Activated naive CD8-positive, alpha-beta T cell (primary cell): ENCODE measurements around the gene ADAMTS5.

ENCODE experiments used
- H3K27ac Mint-ChIP-seq: one replicate; pipeline ENCODE4 v1.8.0; 2021; ENCODE audit warnings: mixed read lengths
- H3K27me3 Mint-ChIP-seq: one replicate; pipeline ENCODE4 v1.8.0; 2021; ENCODE audit warnings: mixed read lengths
- H3K36me3 Mint-ChIP-seq: one replicate; pipeline ENCODE4 v1.8.0; 2021; ENCODE audit warnings: mixed read lengths
- H3K4me1 Mint-ChIP-seq: one replicate; pipeline ENCODE4 v1.8.0; 2021; ENCODE audit warnings: low read depth, mixed read lengths
- H3K4me3 Mint-ChIP-seq: one replicate; pipeline ENCODE4 v1.8.0; 2021; ENCODE audit warnings: mild to moderate bottlenecking, mixed read lengths
- H3K9me3 Mint-ChIP-seq: one replicate; pipeline ENCODE4 v1.8.0; 2021; ENCODE audit warnings: low read depth, mixed read lengths

ADAMTS5 gene

DNA sequence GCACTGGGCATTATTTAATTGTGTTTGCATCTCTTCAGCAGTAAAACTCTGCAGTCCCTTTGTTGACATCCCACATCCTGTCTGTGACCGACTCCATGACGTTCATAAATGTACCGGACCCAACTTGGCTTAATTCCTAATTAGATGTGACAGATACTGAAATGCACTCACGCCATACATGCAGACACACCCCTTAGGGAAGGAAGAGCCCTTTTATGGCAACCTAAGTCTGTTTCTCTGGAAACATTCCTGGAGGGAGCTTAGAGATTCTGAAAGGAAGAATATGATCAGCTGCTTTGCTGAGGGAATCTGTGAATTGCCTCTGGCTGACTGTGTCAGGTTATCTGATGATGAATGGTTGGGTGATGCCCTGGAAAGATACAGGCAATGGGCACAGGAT is 33.4 kb downstream of the ADAMTS5 start:
- H3K9me3 Mint-ChIP-seq, result no peaks in the 10 kb centered on the region
- H3K4me1 Mint-ChIP-seq, result no peaks in the 10 kb centered on the region
- H3K4me3 Mint-ChIP-seq, result no peak overlapping the region
- H3K27me3 Mint-ChIP-seq, result peaks cover 2% of the 10 kb centered on the region
- H3K27ac Mint-ChIP-seq, result no peak overlapping the region
- H3K36me3 Mint-ChIP-seq, result no peaks in the 10 kb centered on the region

DNA sequence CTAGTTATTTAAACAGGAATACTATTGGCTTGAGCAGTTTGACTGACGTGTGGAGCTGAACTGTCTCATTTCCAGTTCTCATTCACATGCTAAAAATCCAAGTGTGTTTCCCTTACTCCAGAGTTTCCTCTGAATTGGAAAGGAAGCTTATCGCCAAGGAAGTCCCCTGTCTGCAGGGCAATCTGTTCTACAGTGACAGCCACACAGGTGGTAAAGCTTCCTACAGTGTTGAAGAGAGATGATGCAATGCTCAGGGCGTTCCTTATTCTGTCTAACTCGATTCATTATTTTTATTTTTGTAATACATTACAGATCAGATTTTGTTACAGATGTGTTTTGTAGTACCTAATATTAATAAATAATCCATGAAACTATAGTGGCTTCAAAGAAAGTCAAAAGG is 41.3 kb downstream of the ADAMTS5 start:
- H3K9me3 Mint-ChIP-seq, result no peaks in the 10 kb centered on the region
- no peaks in the 10 kb centered on the region for H3K4me1 Mint-ChIP-seq
- no peaks in the 10 kb centered on the region for H3K27me3 Mint-ChIP-seq
- no peaks in the 10 kb centered on the region for H3K36me3 Mint-ChIP-seq
- no peak overlapping the region for H3K27ac Mint-ChIP-seq
- H3K4me3 Mint-ChIP-seq, result no peak overlapping the region

DNA sequence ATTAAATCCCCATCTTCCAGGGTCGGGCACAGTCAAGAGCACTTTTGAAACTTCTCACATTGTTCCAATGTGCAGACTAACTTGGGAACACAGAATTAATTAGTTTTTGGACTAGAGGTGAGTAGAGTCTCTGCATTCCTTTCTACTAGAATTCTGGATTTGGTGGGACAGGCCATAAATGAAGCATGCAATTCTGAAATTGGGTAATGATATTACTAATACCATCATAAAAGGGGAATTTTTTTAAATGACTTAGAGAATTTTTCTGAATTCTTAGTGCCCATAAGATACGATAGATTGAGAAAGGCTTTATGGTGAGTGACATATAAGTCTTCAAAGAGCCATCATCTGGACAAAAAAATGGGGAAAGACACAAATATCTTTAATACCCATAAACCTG is 41.8 kb downstream of the ADAMTS5 start:
- Mint-ChIP-seq H3K4me1 (no peaks in the 10 kb centered on the region), H3K4me3 (no peak overlapping the region), H3K9me3 (no peaks in the 10 kb centered on the region), H3K36me3 (no peaks in the 10 kb centered on the region), H3K27ac (no peak overlapping the region), H3K27me3 (no peaks in the 10 kb centered on the region)

DNA sequence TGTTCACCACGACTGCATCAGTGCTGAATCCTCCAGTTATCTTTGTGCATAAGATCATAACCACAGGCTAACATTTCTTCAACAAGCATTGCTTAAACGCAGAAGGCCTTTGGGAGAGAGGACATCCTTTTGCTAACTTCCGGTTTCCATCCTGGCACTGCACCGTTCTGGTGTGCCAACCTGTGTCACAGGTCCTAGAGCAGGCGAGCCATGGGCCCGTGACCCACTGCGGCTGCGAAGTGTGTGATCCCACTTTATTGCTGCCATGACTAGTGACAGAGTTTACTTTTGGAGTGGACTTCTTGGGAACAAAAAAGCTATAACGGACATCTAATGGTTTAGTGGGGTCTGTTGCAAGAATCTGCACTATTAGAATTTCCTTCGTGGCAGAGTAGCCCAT is 42.9 kb downstream of the ADAMTS5 start:
- Mint-ChIP-seq H3K4me1 (no peaks in the 10 kb centered on the region), H3K9me3 (no peaks in the 10 kb centered on the region), H3K27ac (no peak overlapping the region)

DNA sequence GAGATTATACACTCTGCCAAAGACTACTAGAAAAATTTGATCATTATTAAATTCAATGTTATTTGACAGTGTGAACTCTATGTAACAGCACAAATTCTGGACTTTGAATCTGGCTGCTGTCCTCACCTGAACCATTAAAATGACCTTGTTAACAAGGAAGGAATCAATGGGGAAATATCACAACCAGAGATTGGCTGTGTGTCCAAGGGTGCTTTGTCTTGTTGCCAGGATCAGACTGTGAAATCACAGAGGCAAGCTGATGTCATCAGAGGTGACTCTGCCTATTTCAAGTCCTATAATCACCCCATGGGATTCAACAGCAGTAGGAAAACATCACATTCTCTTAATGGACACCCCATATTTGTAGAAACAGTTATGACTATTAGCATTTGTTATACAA is 46.8 kb downstream of the ADAMTS5 start:
- Mint-ChIP-seq H3K9me3 (no peaks in the 10 kb centered on the region), H3K27ac (no peak overlapping the region), H3K4me1 (no peaks in the 10 kb centered on the region), H3K27me3 (no peaks in the 10 kb centered on the region), H3K36me3 (no peaks in the 10 kb centered on the region), H3K4me3 (no peak overlapping the region)

More for the DNA sequence above, 42.9 kb downstream of the ADAMTS5 start:
- Mint-ChIP-seq H3K27me3 (no peaks in the 10 kb centered on the region), H3K4me3 (no peak overlapping the region), H3K36me3 (no peaks in the 10 kb centered on the region)

DNA sequence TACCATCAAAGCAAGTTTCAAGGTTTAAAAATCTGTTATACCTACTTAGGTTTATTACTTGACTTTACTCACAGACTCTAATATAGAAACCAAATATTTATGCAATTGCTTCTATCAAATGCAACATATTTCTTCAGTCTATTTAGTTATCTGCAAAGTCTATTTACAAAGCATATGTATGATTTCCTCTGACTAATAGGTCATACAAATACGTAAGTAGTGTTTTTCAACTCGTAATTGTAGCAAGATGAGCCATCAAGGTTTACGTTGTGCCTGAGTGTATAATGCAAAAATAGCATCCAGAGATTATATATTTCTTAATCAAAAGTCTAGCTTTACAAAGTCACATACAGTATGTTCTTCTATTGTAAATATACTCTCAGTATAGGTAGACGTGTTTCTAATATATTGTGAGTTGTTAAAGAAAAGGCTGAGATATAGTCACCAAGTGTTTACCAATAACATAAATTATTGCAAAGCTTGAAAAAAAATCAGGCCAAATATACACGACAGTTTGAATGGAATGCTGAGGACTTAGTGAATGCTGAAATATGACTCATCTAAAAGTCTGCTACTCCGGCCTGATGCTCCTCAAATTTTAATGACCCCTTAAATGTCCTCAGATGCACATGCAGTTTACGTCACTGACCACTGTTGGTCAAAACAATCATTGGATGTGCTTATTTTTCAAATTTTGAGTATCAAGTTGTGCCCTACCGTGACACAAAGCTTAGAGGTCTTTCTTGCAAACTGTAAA is 48.4 kb downstream of the ADAMTS5 start:
- Mint-ChIP-seq H3K4me3 (no peak overlapping the region), H3K4me1 (no peaks in the 10 kb centered on the region), H3K9me3 (peaks cover 7% of the 10 kb centered on the region), H3K27me3 (peaks cover 5% of the 10 kb centered on the region), H3K27ac (no peak overlapping the region), H3K36me3 (no peaks in the 10 kb centered on the region)

DNA sequence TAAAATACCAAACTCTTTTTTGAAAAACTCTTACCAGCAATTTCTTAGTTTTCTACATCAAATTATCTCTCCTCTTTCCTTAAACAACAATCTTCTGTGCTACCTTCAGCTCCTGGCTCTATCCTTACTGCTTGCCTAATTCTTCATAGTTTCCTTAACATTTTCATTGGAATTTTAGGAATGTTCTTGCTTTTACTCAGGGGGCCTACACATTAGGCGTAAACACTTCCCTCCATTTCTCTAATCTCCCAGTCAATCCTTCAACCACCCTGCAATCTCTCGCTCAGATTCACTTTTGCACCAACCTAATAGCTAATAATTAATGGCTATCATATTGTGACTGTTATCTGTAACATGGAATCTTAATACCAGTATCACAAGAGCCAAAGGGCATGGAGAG is 50.1 kb downstream of the ADAMTS5 start:
- H3K36me3 Mint-ChIP-seq, result no peaks in the 10 kb centered on the region
- H3K4me1 Mint-ChIP-seq, result no peaks in the 10 kb centered on the region
- H3K27me3 Mint-ChIP-seq, result peaks cover 6% of the 10 kb centered on the region
- H3K27ac Mint-ChIP-seq, result no peak overlapping the region
- no peak overlapping the region for H3K4me3 Mint-ChIP-seq
- H3K9me3 Mint-ChIP-seq, result peaks cover 9% of the 10 kb centered on the region

DNA sequence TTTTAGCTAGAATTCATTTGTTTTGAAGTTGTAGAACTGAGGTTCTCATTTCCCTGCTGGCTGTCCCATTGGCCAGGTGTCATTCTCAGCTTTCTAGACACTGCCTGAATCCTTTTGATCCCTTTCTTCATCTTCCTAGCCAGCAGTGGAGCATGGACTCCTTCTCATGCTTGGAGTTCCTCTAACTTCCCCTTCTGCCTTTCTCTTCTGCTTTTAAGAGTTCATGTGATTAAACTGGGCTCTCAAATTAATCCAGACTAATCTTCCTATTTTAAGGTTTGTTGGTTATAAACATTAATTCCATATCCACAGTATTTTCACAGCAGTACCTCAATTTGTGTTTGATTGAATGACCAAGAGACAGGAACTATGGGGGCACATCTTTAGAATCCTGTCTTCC is 52.3 kb downstream of the ADAMTS5 start:
- peaks cover 9% of the 10 kb centered on the region for H3K9me3 Mint-ChIP-seq
- no peak overlapping the region for H3K4me3 Mint-ChIP-seq
- H3K27ac Mint-ChIP-seq, result no peak overlapping the region
- peaks cover 6% of the 10 kb centered on the region for H3K27me3 Mint-ChIP-seq
- H3K36me3 Mint-ChIP-seq, result no peaks in the 10 kb centered on the region
- no peaks in the 10 kb centered on the region for H3K4me1 Mint-ChIP-seq

DNA sequence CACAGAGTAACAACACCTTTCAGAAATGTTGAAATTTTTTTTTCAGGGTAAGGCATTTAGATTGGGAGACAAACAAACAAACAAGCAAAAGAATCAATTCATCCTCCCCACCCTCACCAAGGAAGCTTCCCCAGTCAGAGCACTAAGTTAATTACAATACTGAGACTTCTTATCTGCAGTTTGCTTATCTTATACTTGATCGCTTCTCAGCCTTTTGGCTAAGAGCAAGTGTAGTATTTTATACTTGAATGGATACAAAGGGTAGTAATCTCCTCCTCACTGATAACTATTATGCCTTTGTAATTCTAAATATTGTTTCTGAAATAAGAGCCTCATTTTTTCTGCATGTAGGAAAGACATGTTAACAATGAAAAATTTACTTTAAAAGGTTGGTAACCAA is 54.4 kb downstream of the ADAMTS5 start:
- Mint-ChIP-seq H3K4me1 (no peaks in the 10 kb centered on the region), H3K27me3 (peaks cover 6% of the 10 kb centered on the region), H3K36me3 (no peaks in the 10 kb centered on the region), H3K27ac (no peak overlapping the region), H3K4me3 (no peak overlapping the region), H3K9me3 (peaks cover 9% of the 10 kb centered on the region)

DNA sequence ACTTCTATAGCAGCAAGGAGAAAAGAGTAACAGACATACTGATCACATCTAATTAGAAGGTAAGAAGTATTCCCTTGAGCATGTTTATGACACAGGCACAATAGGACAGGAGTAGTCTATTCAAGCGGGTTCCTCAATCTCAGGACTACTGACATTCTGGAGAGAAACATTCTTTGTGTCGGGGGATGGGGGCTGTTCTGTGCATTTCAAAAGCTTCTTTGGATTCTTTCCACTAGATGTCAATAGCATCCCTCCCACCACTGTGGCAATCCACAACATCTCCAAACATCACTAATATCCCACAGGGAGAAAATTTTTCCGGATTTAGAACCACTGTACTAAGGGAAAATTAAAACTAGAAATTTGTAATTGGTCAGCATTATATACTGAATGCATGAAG is 56.9 kb downstream of the ADAMTS5 start:
- no peak overlapping the region for H3K4me3 Mint-ChIP-seq
- peaks cover 9% of the 10 kb centered on the region for H3K9me3 Mint-ChIP-seq
- H3K27me3 Mint-ChIP-seq, result peaks cover 6% of the 10 kb centered on the region

DNA sequence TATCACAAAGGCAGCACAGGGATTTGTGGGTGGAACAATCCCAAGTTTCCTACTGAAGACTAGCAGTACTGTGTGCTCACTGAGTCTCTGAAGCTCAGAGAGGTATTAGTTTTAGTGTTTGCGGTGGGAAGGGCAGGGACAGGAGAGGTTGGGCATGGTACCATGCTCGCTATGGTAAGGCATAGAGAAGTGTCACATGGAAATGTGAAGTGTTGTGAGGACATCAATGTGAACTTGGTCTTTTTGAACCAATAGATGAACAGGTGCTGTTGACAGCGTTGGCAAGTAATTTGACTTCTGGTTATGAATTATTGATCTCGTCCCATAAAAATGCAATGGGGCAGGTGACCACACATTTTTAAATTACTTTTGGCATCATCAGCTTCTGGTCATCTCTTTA is 65.9 kb downstream of the ADAMTS5 start:
- no peaks in the 10 kb centered on the region for H3K36me3 Mint-ChIP-seq
- H3K4me3 Mint-ChIP-seq, result no peak overlapping the region
- H3K4me1 Mint-ChIP-seq, result no peaks in the 10 kb centered on the region
- no peaks in the 10 kb centered on the region for H3K9me3 Mint-ChIP-seq
- no peak overlapping the region for H3K27ac Mint-ChIP-seq
- H3K27me3 Mint-ChIP-seq, result peaks cover 2% of the 10 kb centered on the region

More for the DNA sequence above, 56.9 kb downstream of the ADAMTS5 start:
- Mint-ChIP-seq H3K4me1 (no peaks in the 10 kb centered on the region), H3K36me3 (no peaks in the 10 kb centered on the region), H3K27ac (no peak overlapping the region)

DNA sequence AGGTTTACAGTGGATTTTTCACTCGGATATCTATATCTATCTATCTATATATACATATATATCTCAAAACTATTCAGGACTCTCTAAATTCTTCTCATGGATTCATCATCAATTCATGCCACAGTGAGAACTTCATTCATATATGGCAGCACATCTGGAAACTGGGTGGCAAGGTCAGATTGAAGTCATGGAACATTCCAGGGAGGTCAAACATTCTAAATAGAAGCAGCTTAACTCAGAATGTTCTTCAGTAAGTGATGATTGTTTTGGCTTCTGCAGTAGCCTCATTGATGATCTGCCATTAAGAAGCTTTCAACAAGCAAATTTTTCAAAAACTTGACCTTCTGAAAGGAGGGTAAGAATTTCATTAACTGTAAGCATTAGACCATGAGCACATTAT is 74.7 kb downstream of the ADAMTS5 start:
- Mint-ChIP-seq H3K4me1 (no peaks in the 10 kb centered on the region), H3K4me3 (no peak overlapping the region), H3K27ac (no peak overlapping the region), H3K36me3 (no peaks in the 10 kb centered on the region), H3K27me3 (peaks cover 1% of the 10 kb centered on the region), H3K9me3 (no peaks in the 10 kb centered on the region)

DNA sequence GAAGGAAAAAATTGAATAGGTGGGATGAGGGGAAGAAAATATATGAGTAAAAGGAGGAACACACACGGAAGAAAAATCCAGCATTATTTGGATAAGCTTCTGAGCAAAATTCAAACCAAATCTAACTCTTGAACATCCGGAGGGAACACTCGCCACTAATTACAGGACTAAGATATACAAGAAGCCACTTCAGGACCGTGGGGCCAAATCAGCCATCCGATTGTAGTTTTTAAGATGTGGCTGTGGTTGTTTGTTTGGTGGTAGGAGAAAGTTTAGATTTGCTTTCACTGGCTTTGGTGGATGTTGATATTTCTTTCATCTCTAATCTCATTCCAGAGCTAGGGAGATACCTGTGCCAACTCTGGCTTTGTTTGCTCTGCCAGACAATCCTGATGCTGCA is 78.0 kb downstream of the ADAMTS5 start:
- Mint-ChIP-seq H3K27ac (no peak overlapping the region), H3K9me3 (no peaks in the 10 kb centered on the region), H3K27me3 (no peaks in the 10 kb centered on the region), H3K36me3 (no peaks in the 10 kb centered on the region), H3K4me3 (no peak overlapping the region), H3K4me1 (no peaks in the 10 kb centered on the region)

DNA sequence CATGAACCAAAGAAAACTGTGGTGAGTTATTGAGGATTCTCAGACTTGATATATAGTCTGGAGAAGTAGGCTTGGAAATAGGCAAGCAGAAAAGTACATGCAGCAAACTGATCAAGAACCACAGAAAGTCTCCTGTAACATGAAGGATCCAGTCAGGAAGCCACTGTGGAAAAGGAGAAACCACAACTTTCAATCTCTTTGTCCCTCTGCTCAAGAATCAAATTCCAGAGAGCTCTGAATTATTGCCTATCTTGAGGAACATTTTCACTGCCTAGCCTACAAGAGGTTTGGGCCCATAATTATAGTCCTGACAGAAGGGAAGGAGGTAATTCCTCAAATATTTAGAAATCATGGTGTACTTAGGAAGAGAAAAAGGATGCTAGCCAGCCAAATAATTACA is 78.6 kb downstream of the ADAMTS5 start:
- no peaks in the 10 kb centered on the region for H3K4me1 Mint-ChIP-seq
- H3K4me3 Mint-ChIP-seq, result no peak overlapping the region
- no peaks in the 10 kb centered on the region for H3K9me3 Mint-ChIP-seq
- H3K27ac Mint-ChIP-seq, result no peak overlapping the region
- no peaks in the 10 kb centered on the region for H3K36me3 Mint-ChIP-seq
- no peaks in the 10 kb centered on the region for H3K27me3 Mint-ChIP-seq

DNA sequence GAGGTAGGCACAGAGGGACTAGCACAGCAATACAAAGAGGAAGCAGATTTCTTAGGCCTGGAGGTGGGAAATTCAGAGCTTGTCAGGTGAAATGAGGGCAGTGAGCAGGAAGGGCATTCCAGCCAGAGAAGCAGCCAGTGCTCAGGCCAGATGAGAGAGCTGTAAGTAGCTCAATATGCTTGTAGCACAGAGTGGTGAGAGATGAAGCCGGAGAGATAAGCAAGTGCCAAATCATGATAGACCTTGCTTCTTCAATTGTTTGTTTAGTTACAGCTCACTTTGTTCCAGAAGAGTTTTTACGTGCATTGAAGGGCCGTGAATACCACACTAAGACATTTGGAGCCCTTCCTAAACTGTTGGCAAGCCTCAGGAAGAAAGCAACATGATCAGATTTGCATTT is 79.6 kb downstream of the ADAMTS5 start:
- H3K36me3 Mint-ChIP-seq, result no peaks in the 10 kb centered on the region
- H3K4me1 Mint-ChIP-seq, result no peaks in the 10 kb centered on the region
- no peaks in the 10 kb centered on the region for H3K9me3 Mint-ChIP-seq
- H3K27me3 Mint-ChIP-seq, result no peaks in the 10 kb centered on the region
- H3K27ac Mint-ChIP-seq, result no peak overlapping the region
- no peak overlapping the region for H3K4me3 Mint-ChIP-seq

DNA sequence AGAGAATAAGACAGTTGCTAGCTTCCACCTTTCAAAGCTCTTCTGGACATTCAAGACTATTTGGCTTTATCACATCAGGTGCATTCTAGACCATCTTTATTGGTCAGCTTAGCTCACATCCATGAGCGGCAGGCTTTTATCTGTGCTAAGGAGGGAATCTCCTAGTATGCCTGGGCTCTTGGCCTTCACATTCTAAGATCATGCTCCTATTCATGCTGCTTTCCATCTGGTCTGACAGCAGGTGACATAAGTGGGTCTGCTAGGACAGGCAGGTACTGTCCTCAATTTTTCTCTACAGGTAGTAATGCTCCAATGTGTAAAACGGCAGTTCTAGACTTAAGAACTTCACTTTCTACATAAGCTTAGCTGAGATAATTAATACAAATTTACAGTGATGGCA is 82.5 kb downstream of the ADAMTS5 start:
- Mint-ChIP-seq H3K4me1 (no peaks in the 10 kb centered on the region), H3K4me3 (no peak overlapping the region), H3K27me3 (peaks cover 1% of the 10 kb centered on the region), H3K9me3 (no peaks in the 10 kb centered on the region), H3K36me3 (no peaks in the 10 kb centered on the region), H3K27ac (no peak overlapping the region)
